HG03520 (cell line): ENCODE results near the gene RASA3.

Experiments used
- ATAC-seq: cut with Tn5 transposase; IDR thresholded peaks from one replicate; pipeline ENCODE4 v1.9.1; 2021; ENCODE audit warnings: mild to moderate bottlenecking, moderate library complexity; ENCODE audit not compliant: unreplicated experiment

RASA3 gene

GRCh38 chr13:114069376-114070097 lies 62.9 kb downstream of the RASA3 start:
- no peak for ATAC-seq

- ATAC-seq: no peak
Measured at GRCh38 chr13:114068656-114069318, 63.6 kb downstream of the RASA3 start.

- ATAC-seq: peak; percentile 20
Measured at GRCh38 chr13:114067886-114068651, 64.4 kb downstream of the RASA3 start.

- peak; percentile 62 for ATAC-seq
Measured at GRCh38 chr13:114067381-114067885, 65.0 kb downstream of the RASA3 start.

- ATAC-seq: no peak
Measured at GRCh38 chr13:114066956-114067355, 65.5 kb downstream of the RASA3 start.

- peak; percentile 27 for ATAC-seq
Measured at GRCh38 chr13:114065926-114066774, 66.3 kb downstream of the RASA3 start.

GRCh38 chr13:114065141-114065925 lies 67.1 kb downstream of the RASA3 start:
- ATAC-seq: peak; percentile 41

GRCh38 chr13:114064450-114065140 lies 67.8 kb downstream of the RASA3 start:
- ATAC-seq: no peak

GRCh38 chr13:114063545-114064449 lies 68.6 kb downstream of the RASA3 start:
- no peak for ATAC-seq

GRCh38 chr13:114062754-114063153 lies 69.7 kb downstream of the RASA3 start:
- ATAC-seq: no peak

- ATAC-seq: no peak
Measured at GRCh38 chr13:114062341-114062740, 70.1 kb downstream of the RASA3 start.

GRCh38 chr13:114061744-114062143 lies 70.7 kb downstream of the RASA3 start:
- ATAC-seq: no peak

- ATAC-seq: no peak
Measured at GRCh38 chr13:114061047-114061446, 71.4 kb downstream of the RASA3 start.

- ATAC-seq: no peak
Measured at GRCh38 chr13:114059946-114060860, 72.2 kb downstream of the RASA3 start.

GRCh38 chr13:114059428-114059827 lies 73.0 kb downstream of the RASA3 start:
- no peak for ATAC-seq

- no peak for ATAC-seq
Measured at GRCh38 chr13:114058051-114058867, 74.2 kb downstream of the RASA3 start.
